Transverse colon (tissue), 4 donors: ENCODE data around the gene SIX3. TPM values are rescaled to one million over a fixed set of nuclear protein-coding genes. Genes with fewer than 3 reads are reported as not detected.

Source experiments
- DNase-seq: peaks from one replicate; pipeline ENCODE4 v3.0.0-alpha.2; 2019
- H3K27ac ChIP-seq, 4 donors: fragments of 200-600 bp; sonication (generic); 2 replicates each; pipeline ENCODE4 v1.5.1; 2016 to 2018; ENCODE audit warnings: inconsistent platforms in 4 of 4
- H3K27me3 ChIP-seq: fragments of 200-600 bp; sonication (generic); 2 replicates; pipeline ENCODE4 v1.5.1; 2017; ENCODE audit warnings: inconsistent platforms
- H3K36me3 ChIP-seq, 4 donors: fragments of 200-600 bp; sonication (generic); 2 replicates each; pipeline ENCODE4 v1.5.1; 2017 to 2019; ENCODE audit warnings: inconsistent platforms in 4 of 4
- H3K4me1 ChIP-seq, 4 donors: fragments of 200-600 bp; sonication (generic); 2 replicates each; pipeline ENCODE4 v1.5.1; 2017 to 2020; ENCODE audit warnings: inconsistent platforms in 4 of 4
- H3K4me3 ChIP-seq, 4 donors: fragments of 200-600 bp; sonication (generic); 1 replicate in 1 of 4; 2 replicates in 3 of 4; pipeline versions ENCODE4 v1.5.1 to v1.6.1; 2017 to 2019; ENCODE audit warnings: inconsistent platforms in 4 of 4
- H3K9me3 ChIP-seq, 2 donors: fragments of 200-600 bp; sonication (generic); 2 replicates each; pipeline ENCODE4 v1.5.1; 2017 to 2019; ENCODE audit warnings: inconsistent platforms in 2 of 2
- CTCF ChIP-seq, 5 experiments: fragments of 200-600 bp in 3 of 5; fragments of 450-650 bp in 2 of 5; sonication (generic) in 3 of 5; IDR thresholded peaks; 1 replicate in 2 of 5; 2 replicates in 3 of 5; pipeline ENCODE4 v1.5.1; 2016 to 2017; ENCODE audit warnings: antibody characterized with exemption in 5 of 5, inconsistent platforms in 3 of 5, mild to moderate bottlenecking in 2 of 5, moderate library complexity in 1 of 5
- EP300 ChIP-seq: sonication (generic); formaldehyde crosslinking; IDR thresholded peaks from one replicate; pipeline ENCODE4 v1.6.1; 2017; ENCODE audit warnings: antibody characterized with exemption, low read depth
- POLR2A ChIP-seq: fragments of 450-650 bp; IDR thresholded peaks from one replicate; pipeline ENCODE4 v1.6.1; 2016; ENCODE audit warnings: antibody characterized with exemption, mild to moderate bottlenecking, moderate library complexity
- POLR2AphosphoS5 ChIP-seq, 3 donors: sonication (generic); formaldehyde crosslinking; IDR thresholded peaks; one replicate each; pipeline ENCODE4 v1.6.1; 2016; ENCODE audit warnings: antibody characterized with exemption in 3 of 3
- WGBS, 2 donors: methylation state at CpG; one replicate each; pipeline ENCODE4 v1.1.5; 2018; ENCODE audit warnings: low coverage in 1 of 2; 5-methylcytosine and 5-hydroxymethylcytosine counted together
- in situ Hi-C, 4 donors: fragments of 200-750 bp; cut with MboI; loops; one replicate each; pipeline versions ENCODE4 v1.15.0 to v1.15.1; 2017; ENCODE audit warnings: low sequenced_read_pairs in 3 of 4, low pct_ligation_motif_present in 1 of 4, low pct_unique_long_range_greater_than_20kb in 1 of 4
- intact Hi-C: fragments of 100-400 bp; cut with DNase I; formaldehyde crosslinking; loops from one replicate; pipeline ENCODE4 v1.15.1; 2023; ENCODE audit warnings: low total_unique reads
- total RNA-seq, 4 donors: library from RNA; depleted of rRNA; stranded (reverse); fragments of >200 nt; gene quantifications; one replicate each; pipeline ENCODE4 v1.1.0, GENCODE V29; 2016

Gene SIX3
- total RNA-seq, 4 donors from 2014 or later: not detected

- TF ChIP-seq EP300 (no peak), POLR2AphosphoS5 (IDR thresholded peaks at IDR 0.05) (no peak), POLR2A (no peak), CTCF (IDR thresholded peaks at IDR 0.05) (no peak)
- WGBS, 2 donors: 36 to 40% methylated on average over 1 to 11 of the region's 11 CpGs
- no peaks in the 10 kb centered on the region for H3K36me3 ChIP-seq
- H3K4me1 ChIP-seq: no peaks in the 10 kb centered on the region
- no peaks in the 10 kb centered on the region for H3K9me3 ChIP-seq
- DNase-seq: no peak
- in situ Hi-C loops: loop anchor here in 3 of 4 donors (25.0 kb wide), 3 partner anchors 486 to 936 kb away; no protein-coding TSS in a partner anchor
- peaks cover 43% of the 10 kb centered on the region for H3K27me3 ChIP-seq
- H3K27ac ChIP-seq: no peak overlapping the region
- no peak overlapping the region for H3K4me3 ChIP-seq
- intact Hi-C loops: no loop called here
Observed at GRCh38 chr2:44972771-44973535, 31.5 kb downstream of the SIX3 start.

GRCh38 chr2:44974064-44974715 lies 32.7 kb downstream of the SIX3 start:
- in situ Hi-C loops (loop anchor here in 3 of 4 donors (25.0 kb wide), 3 partner anchors 487 to 937 kb away; no protein-coding TSS in a partner anchor), intact Hi-C loops (no loop called here)
- DNase-seq: no peak
- no peak overlapping the region for H3K4me3 ChIP-seq
- no peaks in the 10 kb centered on the region for H3K36me3 ChIP-seq
- TF ChIP-seq POLR2A (no peak), CTCF (IDR thresholded peaks at IDR 0.05) (peak in 3 of 5 experiments; percentile 10 to 27 (median 21)), EP300 (no peak)
- 61 to 62% methylated on average over 5 to 6 of the region's 6 CpGs for WGBS, 2 donors
- no peaks in the 10 kb centered on the region for H3K9me3 ChIP-seq
- peaks cover 46% of the 10 kb centered on the region for H3K27me3 ChIP-seq
- H3K27ac ChIP-seq: no peak overlapping the region
- no peaks in the 10 kb centered on the region for H3K4me1 ChIP-seq

GRCh38 chr2:44975571-44976450 lies 34.3 kb downstream of the SIX3 start:
- TF ChIP-seq POLR2AphosphoS5 (IDR thresholded peaks at IDR 0.05) (no peak), POLR2A (no peak), CTCF (IDR thresholded peaks at IDR 0.05) (no peak), EP300 (no peak)
- intact Hi-C loops: no loop called here
- no peaks in the 10 kb centered on the region for H3K4me1 ChIP-seq

GRCh38 chr2:44979581-44979980 lies 38.1 kb downstream of the SIX3 start:
- Histone ChIP-seq H3K27me3 (peaks cover 64% of the 10 kb centered on the region), H3K4me3 (no peak overlapping the region), H3K36me3 (no peaks in the 10 kb centered on the region), H3K9me3 (no peaks in the 10 kb centered on the region), H3K4me1 (no peaks in the 10 kb centered on the region), H3K27ac (no peak overlapping the region)
- intact Hi-C loops (no loop called here), in situ Hi-C loops (loop anchor here in 1 of 4 donors (25.0 kb wide), 1 partner anchor 608 kb away; no protein-coding TSS in a partner anchor)
- WGBS, 2 donors: 77 to 80% methylated on average over 7 to 11 of the region's 11 CpGs
- no peak for TF ChIP-seq CTCF (IDR thresholded peaks at IDR 0.05)
- TF ChIP-seq POLR2A: no peak
- TF ChIP-seq EP300: no peak
- TF ChIP-seq POLR2AphosphoS5 (IDR thresholded peaks at IDR 0.05): no peak
- DNase-seq: no peak

More at GRCh38 chr2:44975571-44976450, 34.3 kb downstream of the SIX3 start:
- H3K27me3 ChIP-seq: peaks cover 60% of the 10 kb centered on the region
- 78 to 86% methylated on average over 8 to 23 of the region's 24 CpGs for WGBS, 2 donors
- no peaks in the 10 kb centered on the region for H3K36me3 ChIP-seq
- no peaks in the 10 kb centered on the region for H3K9me3 ChIP-seq
- H3K27ac ChIP-seq: no peak overlapping the region
- DNase-seq: no peak
- H3K4me3 ChIP-seq: no peak overlapping the region
- in situ Hi-C loops: loop anchor here in 1 of 4 donors (25.0 kb wide), 1 partner anchor 611 kb away; no protein-coding TSS in a partner anchor
